Erythroblast (primary cell): ENCODE data around the gene GLRA2.

Source experiments
- DNase-seq, 2 experiments: peaks; one replicate each; lab custom pipeline; 2025; lab: John Stamatoyannopoulos, UW
- GATA1 ChIP-seq: IDR thresholded peaks from 2 replicates; pipeline ENCODE4 v1.6.1; 2011; ENCODE audit warnings: low read depth, mild to moderate bottlenecking, control low read depth, low read length, moderate library complexity
- POLR2A ChIP-seq: IDR thresholded peaks from 2 replicates; pipeline ENCODE4 v1.6.1; 2011; ENCODE audit warnings: mild to moderate bottlenecking, low read length

The GLRA2 gene

DNA sequence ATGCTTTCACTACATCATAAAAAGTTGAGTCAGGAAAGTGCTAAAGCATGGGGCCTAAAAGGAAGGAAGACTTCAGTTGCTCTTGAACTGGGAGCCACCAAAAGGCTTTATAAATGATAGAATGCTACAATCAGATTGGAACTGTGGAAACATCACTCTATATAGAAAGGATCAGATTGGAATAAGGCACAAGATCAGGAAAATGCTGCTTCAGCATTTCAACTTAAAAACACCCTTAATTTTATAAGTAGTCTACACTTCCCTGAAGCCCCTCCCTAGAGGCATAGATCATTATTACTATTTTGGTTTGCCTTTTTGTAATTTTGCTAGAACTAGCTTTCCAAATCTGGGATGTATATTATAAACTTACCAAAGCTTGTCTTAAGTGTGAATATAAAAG, 172.8 kb downstream of the GLRA2 start:
- no peak for DNase-seq

DNA sequence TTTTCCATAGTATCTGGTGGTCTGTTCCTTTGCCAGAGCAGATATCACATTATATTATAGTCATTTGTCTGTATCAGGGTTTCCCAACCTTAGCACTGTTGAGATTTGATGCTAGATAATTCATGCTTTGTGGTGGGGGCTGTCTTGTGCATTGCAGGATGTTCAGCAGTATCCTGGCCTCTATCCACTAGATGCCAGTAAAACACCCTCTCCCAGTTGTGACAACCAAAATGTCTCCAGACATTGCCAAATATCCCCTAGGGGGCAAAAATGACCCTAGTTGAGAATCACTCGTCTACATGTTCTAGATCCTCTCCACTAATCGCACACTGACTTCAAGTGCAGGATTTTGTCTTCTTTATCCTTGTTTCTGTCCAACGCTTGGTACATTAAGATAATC, 182.8 kb downstream of the GLRA2 start:
- TF ChIP-seq GATA1 (no peak), POLR2A (no peak)
- DNase-seq: no peak

More for the DNA sequence above, 172.8 kb downstream of the GLRA2 start:
- TF ChIP-seq GATA1 (no peak), POLR2A (no peak)

DNA sequence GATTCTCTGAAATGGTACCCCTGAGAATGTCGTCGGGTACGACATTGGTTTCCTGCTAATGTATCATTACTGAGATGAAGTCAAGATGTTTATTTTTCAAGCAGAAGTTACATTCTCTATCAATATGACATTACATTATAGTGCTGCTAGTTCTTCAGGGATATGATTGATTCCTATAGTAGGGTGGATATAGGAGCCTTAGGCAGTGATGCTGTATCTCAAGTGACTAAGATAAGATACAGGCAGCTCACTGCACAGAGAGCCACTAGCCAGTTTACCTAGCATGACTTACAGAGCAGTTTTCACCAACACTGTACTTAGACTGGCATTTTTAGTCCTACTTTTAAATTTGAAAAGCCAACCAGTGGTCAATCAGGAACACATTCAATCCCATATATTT, 188.6 kb downstream of the GLRA2 start:
- no peak for TF ChIP-seq GATA1
- TF ChIP-seq POLR2A: no peak

DNA sequence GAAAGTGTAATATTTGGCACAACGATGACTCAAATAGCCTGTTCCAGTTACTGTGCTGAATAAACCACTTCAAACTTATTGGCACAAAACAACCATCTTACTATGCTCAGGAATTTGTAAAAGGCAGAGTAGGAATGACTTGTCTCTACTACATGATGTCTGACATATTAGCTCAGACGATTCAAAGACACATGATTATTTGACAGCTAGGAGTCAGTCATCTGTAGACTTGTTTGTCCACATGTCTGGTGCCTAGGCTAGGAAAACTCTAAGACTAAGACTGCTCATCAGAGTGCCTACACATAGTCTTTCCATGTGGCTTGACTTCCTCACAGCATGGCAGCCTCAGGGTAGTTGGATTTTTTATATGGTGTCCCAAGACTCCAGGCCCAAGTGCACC, 189.1 kb downstream of the GLRA2 start:
- TF ChIP-seq POLR2A (no peak), GATA1 (no peak)
- DNase-seq: no peak

More for the DNA sequence above, 188.6 kb downstream of the GLRA2 start:
- no peak for DNase-seq

DNA sequence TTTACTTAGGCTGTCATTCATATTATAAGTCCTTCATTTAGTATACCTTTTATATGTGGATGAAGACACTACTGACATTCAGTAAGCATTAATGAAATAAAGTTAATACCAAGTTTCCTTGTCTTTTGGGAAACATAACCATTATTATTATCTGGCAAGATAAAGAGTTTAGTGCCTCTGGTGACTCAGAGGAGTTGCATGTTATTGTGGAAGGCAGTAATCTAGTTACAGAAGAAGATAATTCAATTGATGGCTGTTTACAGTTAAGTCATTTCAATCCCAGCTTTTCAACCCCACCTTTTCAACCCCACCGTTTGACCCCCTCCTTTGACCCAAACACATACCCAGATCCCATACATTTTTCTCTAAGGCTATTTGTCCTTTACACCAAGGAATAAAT, 199.7 kb downstream of the GLRA2 start:
- DNase-seq: no peak
- TF ChIP-seq POLR2A (no peak), GATA1 (no peak)

DNA sequence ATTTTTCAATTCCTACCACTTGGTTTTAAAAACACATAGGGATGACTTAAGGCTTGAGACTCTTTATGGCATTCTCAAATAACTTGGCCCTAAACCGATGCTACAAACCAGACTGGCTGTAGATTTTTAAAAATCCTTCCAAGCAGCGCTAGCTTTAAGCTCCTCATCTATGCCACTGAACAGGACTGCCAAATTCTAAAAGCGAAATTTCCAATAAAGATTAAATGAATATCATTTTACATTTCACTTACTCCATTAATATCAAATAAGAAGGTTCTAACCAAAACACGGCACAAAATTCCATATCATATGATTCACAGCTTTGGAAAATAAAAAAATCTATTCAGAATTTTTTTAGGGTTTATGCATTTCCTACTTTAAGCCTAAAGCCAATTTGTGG, 209.3 kb downstream of the GLRA2 start:
- DNase-seq: no peak

DNA sequence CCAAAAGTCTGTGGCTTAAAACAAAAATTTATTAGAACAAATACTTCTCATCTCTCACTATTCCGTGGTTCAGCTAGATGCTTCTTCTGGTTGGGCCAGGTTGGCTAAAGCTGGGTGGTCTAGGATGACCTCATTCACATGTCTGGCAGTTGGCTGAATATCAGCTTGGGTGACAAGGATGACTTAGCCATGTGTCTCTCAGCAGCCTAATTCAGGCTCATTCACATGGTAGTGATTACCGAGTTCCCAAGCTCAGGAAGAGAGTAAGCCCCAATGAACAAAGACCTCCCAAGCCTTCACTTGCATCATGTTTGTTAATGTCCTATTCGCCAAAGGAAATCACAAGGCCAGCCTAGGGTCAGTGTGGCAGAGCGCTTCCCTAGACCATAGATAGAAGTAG, 224.1 kb downstream of the GLRA2 start:
- DNase-seq: no peak
- TF ChIP-seq POLR2A (no peak), GATA1 (no peak)

More for the DNA sequence above, 209.3 kb downstream of the GLRA2 start:
- no peak for TF ChIP-seq POLR2A
- TF ChIP-seq GATA1: no peak

DNA sequence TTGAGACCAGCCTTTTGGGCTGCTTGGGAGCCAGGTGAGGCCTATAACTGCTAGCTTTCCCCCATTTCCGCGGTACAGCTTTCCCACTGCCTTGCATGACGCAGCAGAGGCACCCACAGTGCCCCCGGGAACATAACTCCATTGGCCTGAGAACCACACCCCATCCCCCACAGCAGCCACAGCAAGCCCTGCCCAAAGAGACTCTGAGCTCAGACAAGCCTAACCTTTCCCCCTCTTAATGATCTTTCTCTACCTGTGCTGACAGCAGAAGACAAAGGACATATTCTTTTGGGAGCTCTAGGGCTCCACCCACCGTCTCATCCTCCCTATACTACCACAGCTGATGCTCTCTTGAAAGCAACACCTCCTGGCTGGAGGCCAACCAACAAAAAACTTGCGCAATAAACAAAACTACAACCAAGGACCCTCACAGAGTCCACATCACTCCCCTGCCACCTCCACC, 228.7 kb downstream of the GLRA2 start:
- DNase-seq: no peak
- no peak for TF ChIP-seq GATA1
- no peak for TF ChIP-seq POLR2A

DNA sequence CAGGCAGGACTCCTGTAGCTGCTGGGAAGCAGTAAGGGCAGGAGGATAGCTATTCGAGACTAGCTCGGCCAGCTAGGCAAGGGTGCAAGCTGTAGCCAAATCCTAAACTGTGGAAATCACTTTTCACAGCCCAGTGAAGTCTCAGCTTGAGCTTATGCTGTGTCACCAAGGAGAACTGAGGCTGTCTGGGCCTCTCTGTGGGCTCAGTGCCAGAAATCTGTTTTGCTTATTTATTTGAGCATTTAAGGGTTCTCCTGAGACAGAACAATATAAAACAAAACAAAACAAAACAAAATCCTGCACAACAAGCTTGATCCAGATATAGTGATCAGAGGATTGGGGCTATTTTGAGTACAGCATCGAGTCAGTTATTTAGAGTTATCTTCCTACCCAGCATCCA, 246.1 kb downstream of the GLRA2 start:
- no peak for DNase-seq
- TF ChIP-seq GATA1 (no peak), POLR2A (no peak)

DNA sequence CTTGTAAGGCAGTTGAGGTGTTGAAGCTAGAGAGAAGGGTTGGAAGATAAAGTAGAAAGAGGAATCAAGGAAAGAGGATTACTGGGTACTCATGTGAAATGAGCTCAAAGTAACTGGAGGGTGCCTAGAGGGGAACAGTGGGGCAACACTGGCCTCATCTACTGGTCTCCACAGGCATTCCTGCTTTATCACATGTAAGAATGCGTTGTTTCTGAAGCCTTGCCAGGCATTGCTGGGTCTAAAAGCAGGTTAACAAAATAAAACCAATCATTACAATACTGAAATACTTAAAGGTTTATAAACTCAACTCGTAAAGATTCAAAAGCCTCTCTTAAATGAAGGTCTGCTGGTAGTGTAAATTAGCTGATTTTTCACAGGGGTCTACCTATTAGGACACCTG, 247.6 kb downstream of the GLRA2 start:
- TF ChIP-seq GATA1: no peak
- TF ChIP-seq POLR2A: no peak
- DNase-seq: no peak

DNA sequence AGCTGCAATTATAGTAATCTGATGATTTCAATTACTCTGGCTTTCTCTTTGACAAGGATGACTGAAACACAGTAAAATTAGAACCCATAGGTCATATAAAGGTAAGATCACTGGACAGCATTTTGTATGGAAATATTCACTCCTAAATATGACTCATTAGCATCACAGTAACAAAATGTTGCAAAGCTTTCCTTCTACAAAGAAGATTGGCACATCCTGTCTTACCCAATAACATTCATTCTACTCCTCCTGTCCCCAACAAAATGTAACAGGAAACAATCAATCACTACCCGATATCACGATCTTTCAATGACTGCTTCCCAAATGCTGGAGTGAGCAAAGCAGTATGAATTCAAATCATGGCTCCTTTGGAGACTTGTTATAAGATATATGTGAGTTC, 248.2 kb downstream of the GLRA2 start:
- DNase-seq: no peak

DNA sequence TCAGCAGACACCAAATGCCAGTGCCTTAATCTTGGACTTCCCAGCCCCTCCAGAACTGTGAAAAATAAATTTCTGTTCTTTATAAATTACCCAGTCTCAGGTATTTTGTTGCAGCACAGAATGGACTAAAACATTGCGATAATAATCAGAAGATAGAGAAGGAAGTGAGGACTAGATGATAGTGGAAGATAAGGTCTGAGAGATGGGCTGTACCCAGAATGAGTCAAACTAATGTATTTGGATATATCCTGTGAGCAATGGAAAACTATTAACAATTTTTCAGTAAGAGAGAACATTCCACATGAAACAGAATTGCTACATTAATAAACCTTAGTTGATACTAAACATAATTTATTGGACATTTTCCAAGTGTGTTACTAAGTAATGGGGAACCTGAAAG, 250.2 kb downstream of the GLRA2 start:
- TF ChIP-seq GATA1: no peak
- TF ChIP-seq POLR2A: no peak
- no peak for DNase-seq

More for the DNA sequence above, 248.2 kb downstream of the GLRA2 start:
- TF ChIP-seq GATA1 (no peak), POLR2A (no peak)
